Activated CD8-positive, alpha-beta memory T cell treated with anti-CD3 and anti-CD28 coated beads for 36 hours (primary cell): Measurements from ENCODE around the gene UQCR11. TPM values are rescaled to one million over a fixed set of nuclear protein-coding genes. Genes with fewer than 3 reads are reported as not detected.

Source experiments
- CTCF ChIA-PET: fragments of 350-600 bp; sonication (Branson Sonifier 250); formaldehyde crosslinking; loops from one replicate; lab custom pipeline; 2021; ENCODE audit warnings: antibody characterized with exemption; lab: Charles Lee
- POLR2A ChIA-PET: fragments of 350-600 bp; sonication (Branson Sonifier 250); formaldehyde crosslinking; loops from one replicate; lab custom pipeline; 2021; ENCODE audit warnings: antibody characterized with exemption; lab: Charles Lee
- total RNA-seq, 2 experiments: library from RNA; stranded (reverse); gene quantifications; one replicate each; pipeline ENCODE4 v1.2.3, GENCODE V29; 2021

UQCR11 gene
- total RNA-seq, 2 experiments from 2014 or later, result 254 to 264 TPM

- POLR2A ChIA-PET, result no interaction called here
- CTCF ChIA-PET, result no interaction called here
These were observed 15.2 kb upstream of the UQCR11 start for GRCh38 chr19:1620502-1620901.

- ChIA-PET CTCF (interaction anchor here (1.8 kb wide), 1 partner anchor 53 kb away, joined by 5 read pairs; no protein-coding TSS in a partner anchor), POLR2A (no interaction called here)
These were observed 14.4 kb upstream of the UQCR11 start for GRCh38 chr19:1619703-1620102.

- ChIA-PET POLR2A (no interaction called here), CTCF (interaction anchor here (1.8 kb wide), 1 partner anchor 54 kb away, joined by 5 read pairs; no protein-coding TSS in a partner anchor)
These were observed 13.8 kb upstream of the UQCR11 start for GRCh38 chr19:1619094-1619439.

- ChIA-PET CTCF (interaction anchor here (0.9 to 1.8 kb wide), 3 partner anchors 9 to 142 kb away, joined by 3 to 5 read pairs (median 4); no protein-coding TSS in a partner anchor), POLR2A (no interaction called here)
These were observed 13.2 kb upstream of the UQCR11 start for GRCh38 chr19:1618157-1619093.

GRCh38 chr19:1616875-1617274 lies 11.6 kb upstream of the UQCR11 start:
- POLR2A ChIA-PET, result interaction anchor here (0.7 kb wide), 2 partner anchors 24 to 151 kb away, joined by 3 to 4 read pairs; no protein-coding TSS in a partner anchor
- CTCF ChIA-PET, result interaction anchor here (0.6 to 1.7 kb wide), 2 partner anchors 55 to 79 kb away, joined by 3 to 4 read pairs; no protein-coding TSS in a partner anchor

- CTCF ChIA-PET, result interaction anchor here (1.7 kb wide), 1 partner anchor 56 kb away, joined by 4 read pairs; no protein-coding TSS in a partner anchor
- POLR2A ChIA-PET, result interaction anchor here (0.7 kb wide), 2 partner anchors 25 to 150 kb away, joined by 3 to 4 read pairs; no protein-coding TSS in a partner anchor
These were observed 11.1 kb upstream of the UQCR11 start for GRCh38 chr19:1616396-1616795.

GRCh38 chr19:1615156-1615765 lies 10.0 kb upstream of the UQCR11 start:
- ChIA-PET POLR2A (no interaction called here), CTCF (no interaction called here)

- ChIA-PET CTCF (no interaction called here), POLR2A (no interaction called here)
These were observed 8.7 kb upstream of the UQCR11 start for GRCh38 chr19:1613808-1614570.

- POLR2A ChIA-PET, result no interaction called here
- CTCF ChIA-PET, result no interaction called here
These were observed 7.9 kb upstream of the UQCR11 start for GRCh38 chr19:1613146-1613545.

- POLR2A ChIA-PET, result no interaction called here
- CTCF ChIA-PET, result no interaction called here
These were observed 7.1 kb upstream of the UQCR11 start for GRCh38 chr19:1612114-1613086.

GRCh38 chr19:1611353-1611752 lies 6.1 kb upstream of the UQCR11 start:
- ChIA-PET POLR2A (no interaction called here), CTCF (no interaction called here)

- POLR2A ChIA-PET, result interaction anchor here (0.9 kb wide), 1 partner anchor 18 kb away, joined by 3 read pairs; the partner anchor contains the start of gene MBD3
- CTCF ChIA-PET, result no interaction called here
These were observed 5.3 kb upstream of the UQCR11 start for GRCh38 chr19:1610579-1610978.

- POLR2A ChIA-PET, result interaction anchor here (0.9 to 1.0 kb wide), 2 partner anchors 17 to 19 kb away, joined by 3 to 7 read pairs; partner anchors contain the start of gene MBD3
- CTCF ChIA-PET, result interaction anchor here (0.9 kb wide), 1 partner anchor 8 kb away, joined by 3 read pairs; no protein-coding TSS in a partner anchor
These were observed 4.6 kb upstream of the UQCR11 start for GRCh38 chr19:1609680-1610474.

GRCh38 chr19:1609103-1609396 lies 3.8 kb upstream of the UQCR11 start:
- ChIA-PET POLR2A (interaction anchor here (1.0 kb wide), 1 partner anchor 18 kb away, joined by 7 read pairs; no protein-coding TSS in a partner anchor), CTCF (no interaction called here)

GRCh38 chr19:1608359-1609102 lies 3.3 kb upstream of the UQCR11 start:
- ChIA-PET POLR2A (interaction anchor here (1.0 kb wide), 1 partner anchor 17 kb away, joined by 7 read pairs; no protein-coding TSS in a partner anchor), CTCF (interaction anchor here (5.2 kb wide), 1 partner anchor 63 kb away, joined by 28 read pairs; no protein-coding TSS in a partner anchor)

GRCh38 chr19:1606138-1606651 lies 933 bp upstream of the UQCR11 start:
- CTCF ChIA-PET, result interaction anchor here (0.7 to 5.2 kb wide), 9 partner anchors 13 to 477 kb away, joined by 3 to 28 read pairs (median 3); partner anchors contain the start of gene MBD3
- POLR2A ChIA-PET, result interaction anchor here (0.6 to 2.2 kb wide), 4 partner anchors 13 to 166 kb away, joined by 3 to 18 read pairs (median 8); partner anchors contain the start of genes MBD3 and TCF3
